Keratinocyte (primary cell): ENCODE results near the gene NSG2. TPM values are rescaled to one million over a fixed set of nuclear protein-coding genes. Genes with fewer than 3 reads are reported as not detected.

Source experiments
- DNase-seq: peaks from one replicate; pipeline ENCODE4 v3.0.0-alpha.2; 2011; ENCODE audit warnings: low read depth, missing footprints, low spot score
- FAIRE-seq: peaks from 2 replicates; lab custom pipeline; 2011; peaks lifted over from hg19 to GRCh38; lab: Jason Lieb, UNC
- H2AFZ ChIP-seq: 2 replicates; pipeline ENCODE4 v1.6.0; 2012; ENCODE audit warnings: low read length, control low read depth, inconsistent platforms; ENCODE audit not compliant: control insufficient read depth
- H3K27ac ChIP-seq: 2 replicates; pipeline ENCODE4 v1.5.1; 2011; ENCODE audit warnings: low read length; ENCODE audit not compliant: control insufficient read depth, insufficient read depth
- H3K27me3 ChIP-seq: 3 replicates; pipeline ENCODE4 v1.6.0; 2011; ENCODE audit warnings: low read length; ENCODE audit not compliant: control insufficient read depth, insufficient read depth; ENCODE audit errors: extremely low read depth
- H3K36me3 ChIP-seq, 2 experiments: 2 replicates in 1 of 2; 3 replicates in 1 of 2; pipeline ENCODE4 v1.5.1; 2011; ENCODE audit warnings: low read length in 2 of 2, mild to moderate bottlenecking in 1 of 2; ENCODE audit not compliant: control insufficient read depth in 2 of 2, insufficient read depth in 2 of 2; ENCODE audit errors: extremely low read depth in 1 of 2
- H3K4me1 ChIP-seq: 3 replicates; pipeline ENCODE4 v1.5.1; 2011; ENCODE audit warnings: low read length; ENCODE audit not compliant: control insufficient read depth, insufficient read depth; ENCODE audit errors: extremely low read depth
- H3K4me2 ChIP-seq: 3 replicates; pipeline ENCODE4 v1.6.0; 2011; ENCODE audit warnings: low read depth, low read length; ENCODE audit not compliant: control insufficient read depth, insufficient read depth; ENCODE audit errors: extremely low read depth
- H3K4me3 ChIP-seq, 3 experiments: fragments of 200-600 bp in 1 of 3; sonication (generic) in 1 of 3; 2 replicates in 2 of 3; 3 replicates in 1 of 3; pipeline ENCODE4 v1.5.1; 2011 to 2016; ENCODE audit warnings: low read length in 3 of 3, mild to moderate bottlenecking in 3 of 3, control low read depth in 2 of 3, inconsistent platforms in 1 of 3, low read depth in 1 of 3, mixed read lengths in 1 of 3, mixed run types in 1 of 3, moderate library complexity in 1 of 3; ENCODE audit not compliant: control insufficient read depth in 2 of 3, insufficient read depth in 2 of 3; ENCODE audit errors: extremely low read depth in 1 of 3
- H3K79me2 ChIP-seq: 2 replicates; pipeline ENCODE4 v1.6.0; 2012; ENCODE audit warnings: low read length; ENCODE audit not compliant: control insufficient read depth, insufficient read depth
- H3K9ac ChIP-seq: 3 replicates; pipeline ENCODE4 v1.6.0; 2011; ENCODE audit warnings: low read length; ENCODE audit not compliant: control insufficient read depth, insufficient read depth; ENCODE audit errors: extremely low read depth
- H3K9me1 ChIP-seq: 3 replicates; pipeline ENCODE4 v1.6.0; 2011; ENCODE audit warnings: low read length; ENCODE audit not compliant: control insufficient read depth, insufficient read depth; ENCODE audit errors: extremely low read depth
- H3K9me3 ChIP-seq: 2 replicates; pipeline ENCODE4 v1.5.1; 2012; ENCODE audit warnings: low read depth, low read length; ENCODE audit not compliant: control insufficient read depth
- H4K20me1 ChIP-seq: 3 replicates; pipeline ENCODE4 v1.6.0; 2011; ENCODE audit warnings: low read length; ENCODE audit not compliant: control insufficient read depth, insufficient read depth; ENCODE audit errors: extremely low read depth
- CTCF ChIP-seq, 3 experiments: IDR thresholded peaks in 1 of 3; conservative IDR thresholded peaks in 1 of 3; optimal IDR thresholded peaks in 1 of 3; 2 replicates in 2 of 3; 3 replicates in 1 of 3; pipeline versions ENCODE3 to v1.5.1; 2011; ENCODE audit warnings: low read length in 3 of 3, mild to moderate bottlenecking in 3 of 3, moderate library complexity in 2 of 3, control low read depth in 1 of 3, inconsistent platforms in 1 of 3; ENCODE audit not compliant: insufficient read depth in 2 of 3; ENCODE audit errors: extremely low read depth in 1 of 3
- EZH2 ChIP-seq: IDR thresholded peaks from one replicate; pipeline ENCODE4 v1.6.1; 2012; ENCODE audit warnings: inconsistent platforms, mild to moderate bottlenecking, low read length, moderate library complexity
- dilution Hi-C: fragments of 300-500 bp; cut with MboI; formaldehyde crosslinking; loops from one replicate; pipeline ENCODE4 v1.7.0; 2020; ENCODE audit warnings: low sequenced_read_pairs; ENCODE audit not compliant: extremely low pct_ligation_motif_present
- polyA plus RNA-seq, 5 experiments: library from polyadenylated mRNA; depleted of rRNA in 3 of 5; stranded (reverse) in 3 of 5; stranded (forward) in 1 of 5; unstranded in 1 of 5; fragments of >200 nt; gene quantifications; 1 replicate in 1 of 5; 2 replicates in 3 of 5; 3 replicates in 1 of 5; pipeline versions ENCODE4 v1.2.1 to v1.2.3, GENCODE V29; 2011 to 2012; ENCODE audit warnings: missing spikeins in 2 of 5, low read depth in 1 of 5, low replicate concordance in 1 of 5

NSG2 gene
- polyA plus RNA-seq, 1 donor (not counting 4 experiments of a cell fraction or from before 2014, with no cell fraction given) = not detected

GRCh38 chr5:174086751-174087150, 41.2 kb downstream of the NSG2 start:
- H3K4me1 ChIP-seq = no peaks in the 10 kb centered on the region
- no peak overlapping the region for H2AFZ ChIP-seq
- TF ChIP-seq CTCF (optimal IDR thresholded peaks at IDR 0.05 in 1 of 3, IDR thresholded peaks at IDR 0.05 in 1 of 3, conservative IDR thresholded peaks at IDR 0.05 in 1 of 3; ENCODE audit: extremely low read depth in 1 of 3, insufficient read depth in 2 of 3, low read length in 3 of 3) (no peak), EZH2 (no peak)
- no peak overlapping the region for H3K27ac ChIP-seq
- H3K27me3 ChIP-seq = no peaks in the 10 kb centered on the region
- H4K20me1 ChIP-seq = no peaks in the 10 kb centered on the region
- dilution Hi-C loops = no loop called here
- DNase-seq (no peak), FAIRE-seq (no peak)
- H3K9me3 ChIP-seq = no peaks in the 10 kb centered on the region
- H3K36me3 ChIP-seq = no peaks in the 10 kb centered on the region
- H3K4me2 ChIP-seq = no peak overlapping the region
- no peak overlapping the region for H3K9ac ChIP-seq
- H3K4me3 ChIP-seq = no peak overlapping the region
- no peaks in the 10 kb centered on the region for H3K79me2 ChIP-seq
- no peaks in the 10 kb centered on the region for H3K9me1 ChIP-seq

GRCh38 chr5:174087783-174088182, 42.3 kb downstream of the NSG2 start:
- Histone ChIP-seq H3K4me3 (no peak overlapping the region), H3K27me3 (no peaks in the 10 kb centered on the region), H3K27ac (no peak overlapping the region), H2AFZ (no peak overlapping the region), H3K36me3 (no peaks in the 10 kb centered on the region), H3K9ac (no peak overlapping the region), H3K9me1 (no peaks in the 10 kb centered on the region), H4K20me1 (no peaks in the 10 kb centered on the region), H3K4me1 (no peaks in the 10 kb centered on the region), H3K9me3 (no peaks in the 10 kb centered on the region), H3K79me2 (no peaks in the 10 kb centered on the region), H3K4me2 (no peak overlapping the region)
- dilution Hi-C loops = no loop called here
- no peak for TF ChIP-seq CTCF (optimal IDR thresholded peaks at IDR 0.05 in 1 of 3, IDR thresholded peaks at IDR 0.05 in 1 of 3, conservative IDR thresholded peaks at IDR 0.05 in 1 of 3; ENCODE audit: extremely low read depth in 1 of 3, insufficient read depth in 2 of 3, low read length in 3 of 3)
- no peak for TF ChIP-seq EZH2
- no peak for DNase-seq
- no peak for FAIRE-seq
